Measurements from ENCODE around the gene LEFTY2. TPM values are rescaled to one million over a fixed set of nuclear protein-coding genes. Genes with fewer than 3 reads are reported as not detected.
"Not testable (repeated sequence)": the region's sequence is repeated elsewhere in the genome, so short reads cannot be mapped to it uniquely, and the experiment has no call there.

Gene LEFTY2, protein sequence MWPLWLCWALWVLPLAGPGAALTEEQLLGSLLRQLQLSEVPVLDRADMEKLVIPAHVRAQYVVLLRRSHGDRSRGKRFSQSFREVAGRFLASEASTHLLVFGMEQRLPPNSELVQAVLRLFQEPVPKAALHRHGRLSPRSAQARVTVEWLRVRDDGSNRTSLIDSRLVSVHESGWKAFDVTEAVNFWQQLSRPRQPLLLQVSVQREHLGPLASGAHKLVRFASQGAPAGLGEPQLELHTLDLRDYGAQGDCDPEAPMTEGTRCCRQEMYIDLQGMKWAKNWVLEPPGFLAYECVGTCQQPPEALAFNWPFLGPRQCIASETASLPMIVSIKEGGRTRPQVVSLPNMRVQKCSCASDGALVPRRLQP
- under 0.01 TPM in 1 of 2 replicates, not detected in the other for total RNA-seq

DNA sequence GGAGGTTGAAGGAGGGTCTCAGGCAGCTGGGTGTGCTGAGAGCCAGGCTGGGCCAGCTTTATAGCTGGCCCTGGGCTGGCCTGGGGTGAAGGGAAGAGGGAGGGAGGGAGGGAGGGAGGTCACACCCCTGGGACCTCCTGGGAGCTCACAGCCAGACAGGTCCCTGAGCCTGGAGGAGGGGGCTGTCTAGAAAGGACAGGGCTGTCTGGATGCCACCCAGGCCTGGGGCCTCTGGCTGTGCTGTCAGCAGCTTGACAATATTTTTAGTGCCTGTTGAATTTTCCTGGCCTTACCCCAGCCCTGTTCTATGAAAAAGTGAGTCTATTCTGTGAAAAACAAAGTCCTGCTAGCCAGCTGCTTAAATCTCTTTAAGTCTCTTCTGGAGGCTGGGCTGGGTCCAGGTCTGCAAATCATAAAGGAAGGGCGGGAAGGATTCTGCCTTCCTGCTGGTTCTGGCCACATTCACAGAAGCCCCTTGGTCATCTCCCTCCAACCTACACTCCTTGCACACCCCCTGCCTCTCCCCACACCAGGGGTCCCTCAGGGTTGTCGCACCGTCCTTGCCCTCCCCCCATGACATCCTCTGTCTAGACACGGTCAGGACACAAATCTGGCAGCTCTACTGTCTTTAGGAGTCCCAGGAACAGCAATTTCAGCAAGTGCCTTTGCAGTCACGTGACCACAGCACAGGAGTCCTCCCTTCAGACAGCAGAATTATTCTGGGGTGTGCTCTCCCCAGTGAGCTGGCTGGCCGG is at the start of gene LEFTY2:
TSS of gene LEFTY2 (minus strand) at position 34 of the 755 bp plus-strand sequence. CDS start 80 bp downstream, outside the sequence.
- DNase-seq = peak; percentile 17

DNA sequence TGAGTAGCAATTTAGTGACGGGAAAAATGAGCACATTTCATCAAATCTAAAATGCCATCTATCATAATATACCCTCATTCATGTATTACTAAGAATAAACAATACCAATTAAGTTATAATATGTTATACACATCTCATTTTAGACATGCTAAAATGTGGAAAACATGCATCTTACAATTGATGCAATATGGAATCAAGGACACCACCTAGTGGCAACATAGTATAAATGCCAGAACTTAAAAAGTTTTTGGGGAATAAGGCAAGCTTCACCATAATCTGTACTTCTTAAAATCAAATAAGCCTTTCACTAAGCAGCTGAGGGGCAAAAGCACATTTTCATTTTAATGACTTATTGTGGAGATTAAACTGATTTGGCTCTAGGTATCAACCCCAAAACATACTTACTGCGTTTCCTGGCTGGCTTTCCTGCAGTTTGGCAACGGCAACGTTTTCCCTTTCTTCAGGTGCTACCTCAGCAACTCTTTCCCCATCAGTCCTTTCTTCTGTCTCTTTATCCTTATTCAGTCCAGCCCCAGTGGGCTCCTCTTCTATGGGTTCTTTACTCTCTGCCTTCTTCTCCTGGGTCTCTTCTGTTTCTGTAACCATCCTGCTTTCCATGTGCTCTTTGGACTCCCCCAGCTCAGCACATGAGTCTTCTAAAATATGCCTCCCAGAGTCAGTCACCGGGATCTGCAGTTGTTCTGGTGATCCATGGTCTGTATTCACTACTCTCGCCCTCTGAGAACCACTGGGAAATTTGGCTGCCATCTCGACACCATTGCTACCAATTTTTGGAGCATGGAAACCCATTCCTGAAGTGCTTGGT is 46.7 kb upstream of the LEFTY2 start:
- DNase-seq = peak; percentile 74

DNA sequence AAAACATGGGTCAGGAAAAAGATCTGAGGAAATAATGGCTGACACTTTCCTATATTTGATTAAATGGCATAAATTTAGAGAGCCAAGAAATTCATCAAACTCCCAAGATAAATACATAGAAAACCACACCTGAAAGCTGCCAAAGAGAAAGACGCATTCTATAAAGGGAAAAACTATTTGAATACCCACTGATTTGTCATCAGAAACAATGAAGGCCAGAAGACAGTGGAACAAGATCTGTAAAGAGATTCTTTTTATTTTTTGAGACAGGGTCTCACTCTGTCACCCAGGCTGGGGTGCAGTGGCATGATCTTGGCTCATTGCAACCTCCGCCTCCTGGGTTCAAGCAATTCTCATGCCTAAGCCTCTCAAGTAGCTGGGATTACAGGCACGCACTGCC is 40.7 kb upstream of the LEFTY2 start:
- DNase-seq = no peak

DNA sequence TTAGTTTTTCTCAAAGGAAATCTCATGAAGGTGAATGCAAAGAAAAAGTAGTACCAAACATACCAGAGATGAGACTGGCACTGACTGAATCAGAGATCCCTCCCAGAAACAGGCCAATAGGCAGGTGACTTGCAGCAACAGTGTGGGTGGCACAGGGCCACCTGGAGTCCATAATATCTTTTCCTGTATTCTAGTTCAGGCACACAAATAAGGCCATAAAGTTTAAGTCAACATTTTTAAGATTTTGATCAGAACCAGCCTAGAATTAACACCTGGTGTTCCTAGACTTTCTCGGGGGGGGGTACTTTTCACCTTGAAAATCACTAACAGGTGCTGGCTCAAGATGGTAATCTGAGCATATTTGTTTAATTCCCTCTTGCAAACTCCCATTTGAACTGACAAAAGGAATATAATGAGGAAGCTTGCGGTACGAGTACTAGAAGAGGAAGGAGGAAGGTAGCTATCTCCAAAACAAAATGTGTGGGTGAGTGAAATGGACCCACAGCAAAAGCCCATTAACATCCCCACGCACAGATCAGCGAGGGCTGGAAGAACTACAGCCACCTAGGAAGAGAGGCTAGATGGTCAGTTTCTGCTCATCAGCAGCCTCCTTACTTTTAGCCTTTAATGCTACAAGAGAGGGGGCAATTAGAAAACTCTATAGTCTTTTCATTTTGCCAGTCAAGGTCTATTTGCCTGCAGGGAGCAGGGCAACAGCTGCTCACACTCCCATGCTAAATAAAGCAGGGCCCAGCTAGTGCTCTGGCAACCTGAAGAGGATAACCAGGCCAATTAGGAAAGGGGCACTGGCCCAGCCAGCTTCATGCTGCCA is 39.2 kb upstream of the LEFTY2 start:
- DNase-seq = no peak

DNA sequence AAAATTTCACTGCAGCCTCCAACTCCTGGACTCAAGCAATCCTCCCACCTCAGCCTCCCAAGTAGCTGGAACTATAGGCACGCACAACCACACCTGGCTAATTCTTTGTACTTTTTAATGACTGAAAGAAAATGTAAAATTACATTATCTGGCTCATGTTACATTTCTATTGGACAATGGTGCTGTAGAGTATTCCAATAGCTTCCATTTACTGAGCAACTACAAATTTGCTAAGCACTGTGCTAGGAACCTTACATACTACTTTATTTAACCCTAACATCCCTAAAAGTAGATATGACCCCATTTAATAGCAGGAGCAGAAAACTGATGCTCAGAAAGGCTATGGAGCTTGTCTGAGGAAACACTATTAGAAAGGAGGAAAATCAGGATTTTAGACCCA is 38.4 kb upstream of the LEFTY2 start:
- DNase-seq = no peak

DNA sequence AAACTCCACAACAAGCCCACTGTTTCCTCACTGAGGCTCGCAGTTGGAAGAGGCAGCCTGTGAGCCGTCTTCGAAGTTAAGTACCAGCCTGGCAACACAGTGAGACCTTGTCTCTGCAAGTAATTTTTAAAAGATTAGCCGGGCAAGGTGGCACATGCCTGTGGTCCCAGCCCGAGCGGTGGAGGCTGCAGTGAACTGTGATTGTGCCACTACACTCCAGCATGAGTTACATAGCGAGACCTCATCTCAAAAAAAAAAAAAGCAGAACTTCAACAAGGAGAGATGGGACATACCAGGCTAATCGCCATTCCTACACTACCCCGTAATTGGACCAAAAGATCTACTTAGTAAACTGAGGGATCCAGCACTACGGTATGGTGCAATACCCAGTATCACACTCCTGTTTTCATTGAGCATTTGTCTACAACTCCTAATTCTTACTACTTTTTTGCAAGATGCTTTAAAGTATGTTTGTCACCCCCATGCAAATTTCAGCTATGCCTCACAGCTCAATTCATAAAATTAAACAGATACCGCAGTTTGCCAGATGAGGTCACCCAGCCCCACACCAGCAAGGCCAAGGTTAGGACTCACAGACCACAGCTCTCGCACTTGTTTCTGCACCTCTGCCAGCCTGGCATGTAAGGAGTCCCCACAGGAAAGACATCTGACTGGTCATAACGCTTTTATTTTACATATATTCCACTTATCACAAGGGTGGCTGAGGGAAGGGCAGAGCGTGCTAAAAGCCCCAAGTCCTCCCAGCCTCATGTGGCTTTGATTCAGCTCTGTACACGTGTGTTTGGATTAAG is 37.1 kb upstream of the LEFTY2 start:
- no peak for DNase-seq

DNA sequence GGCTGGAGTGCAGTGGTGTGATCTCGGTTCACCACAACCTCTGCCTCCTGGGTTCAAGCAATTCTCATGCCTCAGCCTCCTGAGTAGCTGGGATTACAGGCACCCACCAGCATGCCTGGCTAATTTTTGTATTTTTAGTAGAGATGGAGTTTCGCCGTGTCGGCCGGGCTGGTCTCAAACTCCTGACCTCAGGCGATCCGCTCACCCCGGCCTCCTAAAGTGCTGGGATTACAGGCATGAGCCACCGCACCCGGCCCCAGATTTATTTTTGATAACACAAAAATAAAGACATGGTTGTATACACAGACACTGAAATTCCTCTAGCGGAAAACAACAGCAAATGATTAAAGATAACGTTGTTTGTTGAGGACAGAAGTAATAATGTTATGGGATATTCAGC is 34.1 kb upstream of the LEFTY2 start:
- not testable (repeated sequence) for DNase-seq

DNA sequence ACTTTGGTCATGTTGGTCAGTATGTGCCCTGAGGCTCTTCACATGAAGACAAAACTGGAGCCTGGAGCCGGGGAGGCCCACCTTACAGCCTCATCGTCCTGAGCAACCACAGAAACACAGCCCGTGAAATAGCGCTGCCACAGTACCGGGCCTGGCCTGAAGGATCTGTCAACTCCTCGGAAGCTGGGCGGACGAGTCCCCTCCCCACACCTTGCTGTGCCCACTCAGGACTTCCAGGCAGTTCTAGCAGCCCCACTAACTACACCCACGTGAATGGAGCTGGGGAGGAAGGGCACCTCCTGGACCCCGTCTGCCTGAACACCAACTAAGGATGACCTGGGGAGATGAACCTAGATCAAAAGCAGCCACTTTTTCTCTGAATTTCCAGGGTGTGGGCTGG is 33.4 kb upstream of the LEFTY2 start:
- no peak for DNase-seq

DNA sequence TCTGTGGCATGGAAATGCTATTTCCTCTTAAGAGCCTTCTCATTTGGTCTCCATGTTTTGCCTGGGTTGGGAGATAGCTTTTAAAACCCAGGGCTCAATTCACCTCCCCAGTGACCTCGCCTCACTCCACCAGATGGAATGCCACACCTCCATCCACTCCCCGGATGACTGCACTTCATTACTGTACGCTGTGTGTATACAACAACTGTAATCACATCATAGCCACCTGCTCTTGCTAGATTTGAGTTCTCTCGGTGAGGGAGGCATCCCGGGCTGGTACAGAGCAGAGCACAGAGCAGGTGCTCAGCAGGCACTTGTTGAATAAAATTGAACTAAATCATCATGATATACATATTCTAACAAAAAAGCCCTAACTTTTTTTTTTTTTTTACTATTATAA is 32.1 kb upstream of the LEFTY2 start:
- DNase-seq = no peak

DNA sequence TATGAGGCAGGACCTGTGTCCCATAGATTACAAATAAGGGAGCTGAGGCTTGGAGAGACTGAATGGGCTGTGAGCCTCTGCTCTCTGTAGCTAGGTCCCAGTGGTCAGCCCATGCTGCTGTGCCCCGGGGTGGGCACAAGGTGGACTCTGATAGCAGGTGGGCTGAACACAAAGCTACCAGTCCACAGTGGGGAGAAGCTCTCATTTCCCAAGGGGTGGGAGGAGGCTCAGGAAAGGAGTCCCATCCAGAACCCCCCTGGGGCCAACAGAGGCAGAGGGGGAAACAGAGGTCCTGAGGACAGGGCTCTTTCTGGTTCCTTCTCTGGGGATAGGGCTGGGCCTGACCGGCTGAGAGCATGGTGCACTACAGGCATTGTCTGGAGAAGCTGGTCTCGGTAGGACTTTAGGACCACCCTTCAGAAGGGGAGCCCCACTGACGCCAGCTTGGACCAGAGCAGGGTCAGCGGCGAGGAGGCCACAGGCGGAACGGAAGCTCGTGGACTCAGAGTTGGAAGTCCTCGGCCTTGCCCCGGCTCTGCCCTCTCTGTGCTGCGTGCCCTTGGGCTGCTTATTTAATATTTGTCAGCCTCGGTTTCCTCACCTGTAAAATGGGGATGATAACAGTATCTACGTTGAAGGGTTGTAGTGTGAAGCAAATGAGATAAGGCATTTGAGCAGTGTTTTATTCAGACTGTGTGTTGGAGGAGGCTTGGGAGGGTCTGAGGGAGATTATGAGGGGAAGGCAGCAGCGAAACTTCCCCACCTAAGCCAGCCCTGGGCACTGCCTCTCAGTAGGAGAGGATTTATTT is 31.5 kb upstream of the LEFTY2 start:
- no peak for DNase-seq

DNA sequence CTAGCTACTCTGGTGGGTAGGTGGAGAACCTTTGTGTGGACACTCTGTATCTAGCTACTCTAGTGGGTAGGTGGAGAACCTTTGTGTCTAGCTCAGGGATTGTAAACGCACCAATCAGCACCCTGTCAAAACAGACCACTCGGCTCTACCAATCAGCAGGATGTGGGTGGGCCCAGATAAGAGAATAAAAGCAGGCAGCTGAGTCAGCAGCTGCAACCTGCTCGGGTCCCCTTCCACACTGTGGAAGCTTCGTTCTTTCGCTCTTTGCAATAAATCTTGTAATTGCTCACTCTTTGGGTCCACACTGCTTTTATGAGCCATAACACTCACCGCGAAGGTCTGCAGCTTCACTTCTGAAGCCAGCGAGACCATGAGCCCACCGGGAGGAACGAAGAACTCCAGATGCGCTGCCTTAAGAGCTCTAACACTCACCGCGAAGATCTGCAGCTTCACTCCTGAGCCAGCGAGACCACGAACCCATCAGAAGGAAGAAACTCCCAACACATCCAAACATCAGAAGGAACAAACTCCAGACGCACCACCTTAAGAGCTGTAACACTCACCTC is 29.7 kb upstream of the LEFTY2 start:
- DNase-seq = not testable (repeated sequence)

DNA sequence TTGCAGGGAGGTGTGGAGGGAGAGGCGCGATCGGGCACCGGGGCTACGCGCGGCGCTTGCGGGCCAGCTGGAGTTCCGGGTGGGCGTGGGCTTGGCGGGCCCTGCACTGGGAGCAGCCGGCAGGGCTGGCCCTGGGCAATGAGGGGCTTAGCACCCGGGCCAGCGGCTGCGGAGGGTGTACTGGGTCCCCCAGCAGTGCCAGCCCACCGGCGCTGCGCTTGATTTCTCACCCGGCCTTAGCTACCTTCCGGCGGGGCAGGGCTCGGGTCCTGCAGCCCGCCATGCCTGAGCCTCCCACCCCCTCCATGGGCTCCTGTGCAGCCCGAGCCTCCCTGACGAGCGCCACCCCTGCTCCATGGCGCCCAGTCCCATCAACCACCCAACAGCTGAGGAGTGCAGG is 28.7 kb upstream of the LEFTY2 start:
- DNase-seq = not testable (repeated sequence)

DNA sequence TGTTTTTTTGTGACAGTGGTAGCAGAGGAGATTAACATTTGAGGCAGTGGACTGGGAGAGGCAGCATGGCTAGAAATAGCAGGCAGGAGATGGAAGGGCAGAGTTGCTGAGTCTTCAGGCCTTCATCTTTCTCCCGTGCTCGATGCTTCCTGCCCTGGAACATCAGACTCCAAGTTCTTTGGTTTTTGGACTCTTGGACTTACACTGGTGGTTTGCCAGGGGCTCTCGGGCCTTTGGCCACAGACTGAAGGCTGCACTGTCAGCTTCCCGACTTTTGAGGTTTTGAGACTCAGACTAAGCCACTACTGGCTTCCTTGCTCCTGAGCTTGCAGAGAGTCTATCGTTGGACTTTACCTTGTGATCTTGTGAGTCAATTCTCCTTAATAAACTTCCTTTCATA is 24.2 kb upstream of the LEFTY2 start:
- DNase-seq = no peak

DNA sequence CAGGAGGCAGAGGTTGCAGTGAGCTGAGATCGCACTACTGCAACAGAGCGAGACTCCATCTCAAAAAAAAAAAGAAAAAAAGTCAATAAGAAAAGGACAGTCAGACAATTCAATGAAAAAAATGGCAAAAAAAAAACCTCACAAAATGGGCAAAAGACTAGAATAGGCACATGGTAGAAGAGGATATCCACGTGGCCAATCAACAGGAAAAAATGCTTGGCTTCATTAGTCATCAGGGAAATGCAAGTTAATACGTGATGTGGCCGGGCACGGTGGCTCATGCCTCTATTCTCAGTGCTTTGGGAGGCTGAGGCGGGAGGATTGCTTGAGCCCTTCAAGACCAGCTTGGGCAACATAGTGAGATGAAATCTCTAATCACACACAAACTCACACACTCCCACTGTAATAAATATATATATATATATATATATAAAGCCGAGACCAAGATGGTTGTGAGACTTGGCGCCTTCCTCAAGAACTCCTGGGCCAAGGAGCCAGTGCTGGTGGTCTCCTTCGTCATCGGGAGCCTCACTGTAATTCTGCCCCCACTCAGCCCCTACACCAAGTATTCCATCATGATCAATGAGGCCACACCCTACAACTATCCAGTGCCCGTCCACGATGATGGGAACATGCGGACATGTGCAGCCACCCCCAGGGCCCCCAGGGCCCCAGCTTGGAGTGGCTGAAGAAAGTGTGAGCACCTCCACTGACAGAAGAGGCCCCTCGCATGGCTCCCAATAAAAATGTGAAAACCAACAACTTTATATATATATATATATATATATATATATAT is 22.9 kb upstream of the LEFTY2 start:
- no peak for DNase-seq

DNA sequence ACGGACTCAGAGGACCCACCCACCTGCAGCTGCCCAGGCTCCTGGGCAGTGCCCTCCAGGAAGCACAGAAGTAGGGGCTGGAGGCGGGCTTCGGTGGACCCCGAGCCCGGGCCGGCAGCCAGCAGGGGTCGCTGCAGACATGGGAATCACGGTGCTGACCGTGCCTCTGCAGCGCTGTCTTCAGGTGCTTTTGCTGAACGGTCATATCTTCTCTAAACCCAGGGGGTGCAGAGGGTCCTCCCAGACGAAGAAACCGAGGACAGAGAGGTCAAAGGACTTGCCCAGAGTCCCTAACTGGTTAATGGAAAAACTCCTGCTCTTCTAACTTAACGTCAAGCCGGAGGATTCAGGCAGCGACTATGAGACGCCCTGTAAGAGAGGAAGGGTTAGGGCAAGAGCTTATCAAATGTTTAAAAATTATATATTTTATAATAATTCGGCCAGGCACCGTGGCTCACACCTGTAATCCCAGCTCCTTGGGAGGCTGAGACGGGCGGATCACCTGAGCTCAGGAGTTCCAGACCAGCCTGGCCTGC is 21.5 kb upstream of the LEFTY2 start:
- DNase-seq = peak; percentile 59

DNA sequence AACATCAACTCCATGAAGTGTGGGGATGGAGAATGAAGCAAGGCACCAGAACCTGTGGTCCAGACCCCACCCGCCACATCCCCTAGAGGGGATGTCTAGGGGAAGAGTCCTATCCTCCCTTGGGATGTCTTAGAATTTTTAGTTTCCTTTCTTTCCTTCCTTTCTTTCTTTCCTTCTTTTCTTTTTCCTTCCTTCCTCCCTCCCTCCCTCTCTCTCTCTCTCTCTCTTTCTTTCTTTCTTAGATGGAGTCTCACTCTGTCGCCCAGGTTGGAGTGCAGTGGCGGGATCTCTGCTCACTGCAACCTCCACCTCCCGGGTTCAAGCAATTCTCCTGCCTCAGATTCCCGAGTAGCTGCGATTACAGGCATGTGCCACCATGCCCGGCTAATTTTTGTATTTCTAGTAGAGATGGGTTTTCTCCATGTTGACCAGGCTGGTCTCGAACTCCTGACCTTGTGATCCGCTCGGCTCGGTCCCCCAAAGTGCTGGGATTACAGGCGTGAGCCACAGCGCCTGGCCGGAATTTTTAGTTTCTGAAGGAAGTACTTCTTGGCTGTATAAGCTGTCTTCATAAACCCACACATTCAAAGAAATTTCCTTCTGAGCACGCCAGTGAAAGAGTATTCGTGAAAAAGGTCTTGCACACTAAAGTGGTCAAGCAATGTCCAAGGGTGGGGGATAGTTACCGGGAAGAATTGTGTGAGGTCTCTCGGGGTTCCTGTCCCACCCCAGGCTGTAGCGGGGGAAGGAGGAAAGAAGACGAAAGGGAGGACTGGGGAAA is 20.8 kb upstream of the LEFTY2 start:
- no peak for DNase-seq

DNA sequence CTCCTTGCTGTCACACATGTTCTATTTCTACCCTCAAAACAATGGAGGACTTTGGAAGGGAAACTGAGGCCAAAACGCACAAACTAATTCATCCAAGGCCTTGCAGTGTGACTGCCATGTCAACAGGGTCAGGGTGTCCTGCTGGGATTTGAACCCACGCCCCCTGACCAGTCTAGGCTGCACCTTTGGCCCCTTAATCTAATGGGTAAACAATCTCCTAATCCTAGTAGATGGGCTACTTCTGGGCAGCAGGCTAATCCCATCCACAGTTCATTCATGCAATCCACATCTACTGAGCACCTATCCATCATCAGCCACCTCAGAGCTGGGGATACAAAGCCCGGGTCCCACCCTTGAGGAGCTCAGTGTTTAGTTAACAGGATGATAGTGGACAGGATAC is 17.0 kb upstream of the LEFTY2 start:
- no peak for DNase-seq

DNA sequence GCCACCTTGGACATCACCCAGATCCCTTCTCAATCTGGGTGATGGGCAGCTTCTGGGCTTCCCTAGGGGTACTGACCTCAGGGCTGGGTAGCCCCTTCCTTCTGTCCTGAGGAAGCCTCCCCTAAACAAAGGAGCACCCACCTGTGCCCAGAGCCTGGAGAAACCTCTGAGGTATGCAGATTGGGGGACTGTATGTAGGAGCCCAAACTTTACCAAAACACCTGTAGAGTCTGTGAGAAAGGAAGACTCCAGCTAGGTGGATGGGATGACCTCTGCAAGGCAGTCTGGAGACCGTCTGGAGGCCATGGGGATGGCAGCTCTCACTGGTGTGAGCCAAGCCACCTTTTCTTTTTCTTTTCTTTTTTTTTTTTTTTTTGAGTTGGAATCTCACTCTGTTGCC is 13.7 kb upstream of the LEFTY2 start:
- no peak for DNase-seq
